GM19099 (cell line): Measurements from ENCODE around the gene RSU1.
A peak's percentile ranks its signal among the peaks of the same experiment; 100 is the strongest.

Experiments used
- POLR2A ChIP-seq: IDR thresholded peaks from 3 replicates; pipeline ENCODE4 v1.6.1; 2011; ENCODE audit warnings: low read depth; ENCODE audit not compliant: insufficient read length; ENCODE audit errors: extremely low read depth

The RSU1 gene

DNA sequence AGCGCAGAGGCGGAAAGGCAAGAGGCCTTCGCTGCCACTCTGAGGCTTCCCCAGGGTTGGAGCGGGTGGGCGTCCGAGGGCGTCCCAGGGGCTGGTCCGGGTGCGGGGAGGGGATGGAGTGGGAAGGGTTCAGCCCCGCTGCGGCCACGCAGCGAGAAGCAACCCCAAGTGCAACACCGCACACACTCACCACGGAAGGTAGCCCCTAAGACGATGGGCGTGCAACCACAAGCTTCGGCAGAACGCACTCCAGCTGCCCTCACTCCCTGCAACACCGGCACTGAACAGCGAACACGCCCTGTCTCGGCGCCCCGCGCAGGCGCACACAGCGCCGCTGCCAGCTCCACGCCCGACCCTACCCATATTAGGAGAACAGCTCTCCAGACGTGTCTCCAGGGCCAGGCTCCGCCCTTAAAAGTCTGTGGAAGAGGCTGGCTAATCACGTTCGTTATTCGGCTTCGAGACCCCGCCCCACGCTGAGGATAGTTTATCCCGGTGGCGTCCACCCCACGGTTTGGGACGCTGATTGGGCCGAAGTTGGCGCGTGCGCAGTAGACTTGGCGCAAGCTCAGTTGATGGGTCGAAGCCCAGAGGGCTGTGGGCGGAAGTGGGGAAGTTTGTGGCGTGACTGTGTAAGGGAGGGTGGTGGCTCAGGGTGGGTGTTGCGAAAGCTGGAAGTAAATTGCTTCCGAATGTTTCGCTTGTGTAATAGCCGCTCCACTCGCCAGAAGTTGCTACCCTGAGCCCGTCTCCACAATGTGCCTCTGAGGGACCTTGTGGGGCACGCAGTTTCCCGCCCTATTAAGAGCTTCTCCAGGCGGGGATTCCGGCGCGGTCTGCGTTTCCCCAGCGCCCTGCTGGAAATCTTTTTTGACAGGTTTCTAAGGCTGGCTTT, at the start of gene RSU1:
Gene RSU1 (minus strand): TSS at position 300 of the 895 bp plus-strand sequence. CDS start 343 bp downstream, outside the sequence.
- TF ChIP-seq POLR2A = peak; percentile 69

DNA sequence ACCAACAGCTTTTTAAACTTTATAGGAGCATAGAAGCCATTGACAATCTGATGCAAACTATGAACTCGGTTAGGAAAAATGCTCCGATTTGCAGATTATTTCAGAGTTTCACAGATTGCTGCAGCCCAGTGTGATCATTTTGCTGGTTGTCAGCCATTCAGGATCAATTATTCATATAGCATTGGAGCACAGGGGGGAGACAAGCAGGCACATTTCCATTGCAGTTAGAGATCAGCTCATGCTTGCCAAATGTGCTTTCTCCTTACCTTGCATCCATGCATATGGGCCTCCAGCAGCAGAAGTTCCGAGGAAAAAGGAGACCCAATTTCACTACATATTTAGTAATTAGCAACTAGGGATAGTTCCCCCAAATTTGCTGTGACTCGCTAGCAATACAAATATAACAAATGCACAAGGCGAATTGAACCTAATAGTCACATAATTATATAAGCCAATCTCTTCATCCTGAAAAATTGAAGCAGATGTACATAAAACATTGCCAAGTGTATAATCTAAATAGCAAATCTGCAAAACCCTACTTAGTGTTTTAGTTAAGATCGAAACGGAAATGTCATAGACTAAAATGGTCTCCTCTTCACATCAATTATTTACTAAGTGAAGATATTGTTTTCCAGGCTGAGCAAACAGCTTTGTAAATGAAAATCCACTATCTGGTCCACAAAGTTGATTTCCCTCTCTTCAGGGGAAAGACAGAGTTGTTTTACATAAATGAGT, 49.5 kb upstream of the RSU1 start:
- TF ChIP-seq POLR2A = no peak

DNA sequence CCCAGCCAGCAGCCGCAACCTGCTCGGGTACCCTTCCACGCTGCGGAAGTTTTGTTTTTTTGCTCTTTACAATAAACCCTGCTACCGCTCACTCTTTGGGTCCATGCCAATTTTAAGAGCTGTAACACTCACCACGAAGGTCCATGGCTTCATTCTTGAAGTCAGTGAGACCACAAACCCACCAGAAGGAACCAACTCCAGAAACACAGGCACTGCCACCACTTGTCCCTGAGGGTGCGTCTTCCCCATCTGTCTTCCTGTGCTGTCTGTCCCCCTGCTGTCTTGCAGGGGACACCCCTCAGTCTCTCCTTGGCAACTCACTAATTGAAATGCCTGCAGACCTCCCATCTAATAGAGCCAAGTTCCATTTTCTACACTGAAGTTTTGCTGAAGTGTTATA, 48.5 kb upstream of the RSU1 start:
- no peak for TF ChIP-seq POLR2A

DNA sequence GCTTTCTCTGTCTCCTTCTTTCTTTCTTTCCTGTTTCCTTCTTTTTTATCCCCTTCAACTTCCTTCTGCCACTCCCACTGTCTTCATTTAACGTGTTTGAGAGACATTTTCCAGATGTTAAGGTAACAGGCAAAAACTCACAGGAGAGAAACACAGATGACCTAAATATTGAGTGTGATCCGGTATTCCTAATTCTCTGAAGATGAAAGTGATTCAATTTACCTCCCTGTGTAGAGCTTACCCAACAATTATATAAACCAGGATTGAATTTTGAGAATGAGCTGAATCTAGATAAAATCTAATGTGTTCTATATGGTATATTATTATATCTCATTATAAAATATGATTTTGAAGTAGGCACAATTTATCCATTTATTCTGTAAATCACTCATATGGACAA, 46.5 kb upstream of the RSU1 start:
- no peak for TF ChIP-seq POLR2A

DNA sequence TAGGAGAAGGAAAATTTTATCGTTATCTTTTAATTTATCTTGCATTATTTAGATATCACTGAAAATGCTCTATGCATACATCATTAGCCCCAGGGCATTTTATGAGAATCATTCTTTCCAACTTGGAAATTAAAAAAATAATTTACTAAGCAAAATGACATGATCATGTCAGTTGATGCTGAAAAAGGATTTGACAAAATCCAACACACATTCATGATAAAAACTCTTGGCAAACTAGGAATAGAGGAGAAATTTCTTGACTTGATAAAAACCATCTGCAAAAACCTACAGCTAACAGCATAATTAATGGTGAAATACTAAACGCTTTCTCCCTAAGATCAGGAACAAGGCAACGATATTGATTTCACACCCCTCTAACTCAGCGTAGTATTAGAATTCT, 40.2 kb upstream of the RSU1 start:
- TF ChIP-seq POLR2A = no peak

DNA sequence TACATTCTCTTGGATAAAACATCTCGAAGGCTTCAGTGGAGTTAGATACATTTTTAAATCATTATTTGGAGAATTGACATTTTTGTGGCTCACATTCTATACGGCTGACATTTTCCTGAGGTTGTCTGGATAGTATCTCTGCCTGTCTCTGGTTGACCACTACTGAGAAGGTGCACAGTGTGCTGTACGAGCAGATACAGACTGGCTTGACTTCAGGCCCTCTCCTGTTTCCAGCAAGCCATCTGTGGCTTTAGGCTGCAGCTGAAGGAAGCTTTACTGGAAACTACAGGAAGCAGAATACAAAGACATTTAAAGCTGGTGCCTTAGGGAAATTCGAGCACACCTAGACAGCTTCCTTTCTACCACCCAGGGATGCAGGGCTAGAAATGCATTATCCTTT, 39.3 kb upstream of the RSU1 start:
- TF ChIP-seq POLR2A = no peak

DNA sequence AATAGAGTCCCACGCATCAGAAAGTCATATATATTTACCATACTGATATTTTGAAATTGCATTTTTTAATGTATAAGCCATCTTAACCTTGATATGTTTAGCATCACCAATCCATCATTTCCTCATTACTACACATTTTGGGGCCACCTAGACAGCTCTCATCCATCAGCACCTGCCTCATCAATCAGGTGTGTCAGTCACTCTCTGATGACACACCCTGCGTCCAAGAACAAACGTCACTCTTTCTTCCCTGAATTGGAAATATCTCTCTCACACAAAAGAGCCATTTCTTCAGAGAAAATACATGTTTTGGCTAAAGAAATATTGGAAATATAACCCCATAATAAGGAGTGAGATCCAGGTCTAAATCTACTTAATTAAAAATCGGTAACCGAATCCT, 38.9 kb upstream of the RSU1 start:
- no peak for TF ChIP-seq POLR2A

DNA sequence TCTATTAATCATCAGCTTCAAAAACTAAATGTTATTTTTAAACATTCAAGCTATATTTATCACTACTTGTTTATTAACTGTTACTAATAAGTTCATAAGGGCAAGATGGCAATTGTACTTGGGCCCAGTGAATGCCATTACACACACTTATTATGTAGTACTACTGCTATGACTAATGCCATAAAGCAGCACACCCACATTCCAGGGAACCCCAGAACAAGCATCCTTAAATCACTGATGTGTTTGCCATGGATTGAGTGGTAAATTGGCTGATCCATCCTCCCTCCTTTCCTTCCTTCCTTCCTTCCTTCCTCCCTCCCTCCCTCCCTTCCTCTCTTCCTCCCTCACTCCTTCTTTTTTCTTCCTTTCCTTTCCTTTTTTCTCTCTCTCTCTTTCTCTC, 37.4 kb upstream of the RSU1 start:
- TF ChIP-seq POLR2A = no peak

DNA sequence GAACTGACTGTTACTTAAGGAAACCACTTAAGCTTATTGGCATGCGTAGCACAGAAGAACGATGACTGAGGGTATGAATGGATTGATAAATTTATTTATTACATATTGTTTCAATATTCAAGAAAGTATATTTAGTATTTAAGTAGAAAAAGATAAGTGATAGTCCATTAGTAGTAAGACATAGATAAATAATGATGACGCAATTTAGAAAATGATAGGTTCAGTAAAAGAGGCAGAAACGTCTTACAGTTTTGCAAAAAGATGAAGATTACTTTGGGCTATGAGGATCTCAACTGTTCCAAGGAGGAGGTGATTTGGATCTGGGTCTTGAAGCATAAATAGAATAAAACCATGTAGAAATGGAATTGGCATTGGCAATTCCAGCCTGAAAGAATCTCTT, 36.6 kb upstream of the RSU1 start:
- no peak for TF ChIP-seq POLR2A

DNA sequence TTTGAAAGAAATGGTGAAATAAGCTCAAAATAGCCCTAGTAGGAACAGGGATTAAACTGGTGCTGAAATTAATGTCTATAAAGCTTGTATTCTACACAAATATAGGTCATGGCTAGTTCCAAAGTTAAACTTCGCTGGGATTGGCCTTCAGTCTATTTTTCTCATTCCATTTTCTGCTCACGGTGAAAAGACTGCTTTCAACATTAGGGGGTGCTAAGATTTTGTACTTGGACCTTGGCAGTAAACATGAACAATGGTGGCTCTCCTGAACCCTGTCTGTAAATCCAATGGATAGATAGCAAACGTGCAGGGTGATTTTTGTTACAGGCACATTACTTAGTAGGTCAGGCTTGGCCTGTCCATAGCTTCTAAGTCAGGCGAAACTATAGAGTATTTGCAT, 36.0 kb upstream of the RSU1 start:
- TF ChIP-seq POLR2A = no peak

DNA sequence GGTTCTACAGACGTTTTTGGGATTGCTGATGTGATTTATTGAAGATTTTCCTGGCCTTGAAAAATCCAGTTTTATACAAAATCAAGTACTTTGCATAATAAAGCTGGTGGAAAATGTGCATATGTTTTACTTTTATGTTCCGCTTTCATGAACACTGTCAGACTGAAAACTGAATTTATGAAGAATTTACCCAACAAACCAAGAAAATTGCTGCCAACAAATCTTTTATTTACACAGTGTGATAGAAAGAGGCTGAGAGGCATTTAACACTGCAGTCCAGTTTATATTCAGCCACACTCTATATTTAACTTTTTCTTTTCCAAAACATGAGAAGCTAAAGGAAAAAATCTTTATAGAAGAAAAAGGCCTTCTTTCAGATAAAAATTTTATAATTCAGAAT, 35.4 kb upstream of the RSU1 start:
- TF ChIP-seq POLR2A = no peak

DNA sequence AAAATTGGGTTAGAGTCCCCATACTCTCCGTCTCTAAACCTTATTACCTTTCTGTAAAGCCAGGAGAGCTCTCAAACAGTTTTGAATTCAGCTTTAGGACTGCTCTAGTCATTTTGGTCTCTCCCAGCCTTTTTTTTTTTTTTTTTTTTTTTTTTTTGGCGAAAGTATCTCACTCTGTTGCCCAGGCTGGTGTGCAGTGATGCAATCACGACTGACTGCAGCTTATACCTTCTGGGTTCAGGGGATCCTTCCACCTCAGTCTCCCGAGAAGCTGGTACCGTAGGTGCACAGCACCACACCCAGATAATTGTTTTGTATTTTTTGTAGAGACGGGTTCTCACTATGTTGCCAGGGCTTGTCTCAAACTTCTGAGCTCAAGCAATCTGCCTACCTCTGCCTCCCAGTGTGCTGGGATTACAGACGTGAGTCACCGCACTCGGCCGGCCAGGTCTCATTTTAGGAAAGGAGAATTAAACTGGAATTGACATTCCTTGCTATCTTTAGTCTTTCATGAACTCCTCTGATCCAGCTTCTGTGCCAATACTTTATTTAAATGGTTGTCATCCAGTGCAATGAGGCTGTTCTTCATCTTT, 31.4 kb upstream of the RSU1 start:
- no peak for TF ChIP-seq POLR2A

DNA sequence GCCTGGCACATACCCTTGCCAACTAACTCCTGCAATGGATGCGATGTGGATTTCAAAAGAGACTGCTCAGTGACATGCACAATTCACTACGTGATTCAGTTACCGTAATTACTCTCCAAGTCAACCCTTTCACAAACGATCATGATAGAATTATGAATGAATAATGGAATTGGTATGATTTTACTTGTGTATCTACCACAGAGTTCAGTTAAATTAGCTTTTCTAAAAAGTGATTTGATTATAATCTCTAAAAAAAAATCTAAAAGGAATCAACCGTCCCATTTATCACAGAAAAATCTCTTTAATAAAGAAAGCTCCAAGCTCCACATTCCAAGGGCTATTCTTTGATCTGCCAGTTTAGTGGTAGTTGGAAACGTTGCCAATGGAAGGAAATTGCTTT, 30.4 kb upstream of the RSU1 start:
- TF ChIP-seq POLR2A = no peak

DNA sequence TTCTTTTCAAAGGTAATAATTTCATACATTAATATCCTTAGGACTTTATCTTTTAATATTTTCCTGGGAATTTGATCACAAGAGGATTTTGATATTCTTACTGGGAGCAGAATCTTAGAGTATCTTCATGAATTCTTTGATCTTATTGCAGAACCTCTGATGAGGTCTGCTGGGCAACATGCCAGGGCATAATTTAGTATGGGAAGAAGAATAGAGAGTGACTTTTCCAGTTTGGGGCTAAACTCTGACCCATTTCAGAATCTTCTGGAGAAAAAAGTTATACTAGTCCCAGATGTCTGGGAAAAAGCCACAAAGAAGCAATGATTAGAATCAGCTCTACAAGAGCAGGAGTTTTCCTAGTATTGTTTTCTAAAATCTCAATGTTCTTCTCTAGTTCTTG, 28.0 kb upstream of the RSU1 start:
- TF ChIP-seq POLR2A = no peak

DNA sequence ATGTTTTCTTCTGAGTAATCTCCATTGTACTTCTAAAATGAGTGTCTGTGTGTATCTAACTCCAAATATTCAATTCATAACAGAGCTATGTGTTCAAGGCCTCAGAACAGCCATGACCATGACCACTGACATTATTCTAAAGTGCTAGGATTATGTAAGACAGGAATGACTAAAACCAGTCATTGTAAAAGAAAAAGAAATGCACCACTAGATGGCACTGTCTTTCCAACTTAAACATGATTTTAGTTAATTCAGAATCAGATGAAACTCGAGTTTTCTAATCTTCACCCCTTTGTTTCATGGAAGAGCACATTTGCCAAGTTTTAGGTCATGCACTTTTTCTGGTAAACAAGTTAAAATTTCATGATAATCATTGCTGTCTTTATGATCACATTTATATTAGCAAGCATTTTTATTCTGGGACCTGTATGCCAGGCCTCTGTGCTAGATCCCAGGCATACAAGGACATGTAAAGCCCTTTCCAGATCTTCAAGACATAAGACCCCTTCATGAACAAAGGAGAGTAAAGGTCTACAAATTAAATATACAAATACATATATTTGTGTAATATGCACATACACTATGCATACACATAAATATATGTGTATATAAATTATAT, 26.1 kb upstream of the RSU1 start:
- TF ChIP-seq POLR2A = no peak
